Keratinocyte (primary cell): ENCODE measurements around the gene TPD52L3. TPM values are rescaled to one million over a fixed set of nuclear protein-coding genes. Genes with fewer than 3 reads are reported as not detected.

Source experiments
- DNase-seq: peaks from one replicate; pipeline ENCODE4 v3.0.0-alpha.2; 2011; ENCODE audit warnings: low read depth, missing footprints, low spot score
- FAIRE-seq: peaks from 2 replicates; lab custom pipeline; 2011; peaks lifted over from hg19 to GRCh38; lab: Jason Lieb, UNC
- H2AFZ ChIP-seq: 2 replicates; pipeline ENCODE4 v1.6.0; 2012; ENCODE audit warnings: low read length, control low read depth, inconsistent platforms; ENCODE audit not compliant: control insufficient read depth
- H3K27ac ChIP-seq: 2 replicates; pipeline ENCODE4 v1.5.1; 2011; ENCODE audit warnings: low read length; ENCODE audit not compliant: control insufficient read depth, insufficient read depth
- H3K27me3 ChIP-seq: 3 replicates; pipeline ENCODE4 v1.6.0; 2011; ENCODE audit warnings: low read length; ENCODE audit not compliant: control insufficient read depth, insufficient read depth; ENCODE audit errors: extremely low read depth
- H3K36me3 ChIP-seq, 2 experiments: 2 replicates in 1 of 2; 3 replicates in 1 of 2; pipeline ENCODE4 v1.5.1; 2011; ENCODE audit warnings: low read length in 2 of 2, mild to moderate bottlenecking in 1 of 2; ENCODE audit not compliant: control insufficient read depth in 2 of 2, insufficient read depth in 2 of 2; ENCODE audit errors: extremely low read depth in 1 of 2
- H3K4me1 ChIP-seq: 3 replicates; pipeline ENCODE4 v1.5.1; 2011; ENCODE audit warnings: low read length; ENCODE audit not compliant: control insufficient read depth, insufficient read depth; ENCODE audit errors: extremely low read depth
- H3K4me2 ChIP-seq: 3 replicates; pipeline ENCODE4 v1.6.0; 2011; ENCODE audit warnings: low read depth, low read length; ENCODE audit not compliant: control insufficient read depth, insufficient read depth; ENCODE audit errors: extremely low read depth
- H3K4me3 ChIP-seq, 3 experiments: fragments of 200-600 bp in 1 of 3; sonication (generic) in 1 of 3; 2 replicates in 2 of 3; 3 replicates in 1 of 3; pipeline ENCODE4 v1.5.1; 2011 to 2016; ENCODE audit warnings: low read length in 3 of 3, mild to moderate bottlenecking in 3 of 3, control low read depth in 2 of 3, inconsistent platforms in 1 of 3, low read depth in 1 of 3, mixed read lengths in 1 of 3, mixed run types in 1 of 3, moderate library complexity in 1 of 3; ENCODE audit not compliant: control insufficient read depth in 2 of 3, insufficient read depth in 2 of 3; ENCODE audit errors: extremely low read depth in 1 of 3
- H3K79me2 ChIP-seq: 2 replicates; pipeline ENCODE4 v1.6.0; 2012; ENCODE audit warnings: low read length; ENCODE audit not compliant: control insufficient read depth, insufficient read depth
- H3K9ac ChIP-seq: 3 replicates; pipeline ENCODE4 v1.6.0; 2011; ENCODE audit warnings: low read length; ENCODE audit not compliant: control insufficient read depth, insufficient read depth; ENCODE audit errors: extremely low read depth
- H3K9me1 ChIP-seq: 3 replicates; pipeline ENCODE4 v1.6.0; 2011; ENCODE audit warnings: low read length; ENCODE audit not compliant: control insufficient read depth, insufficient read depth; ENCODE audit errors: extremely low read depth
- H3K9me3 ChIP-seq: 2 replicates; pipeline ENCODE4 v1.5.1; 2012; ENCODE audit warnings: low read depth, low read length; ENCODE audit not compliant: control insufficient read depth
- H4K20me1 ChIP-seq: 3 replicates; pipeline ENCODE4 v1.6.0; 2011; ENCODE audit warnings: low read length; ENCODE audit not compliant: control insufficient read depth, insufficient read depth; ENCODE audit errors: extremely low read depth
- EZH2 ChIP-seq: IDR thresholded peaks from one replicate; pipeline ENCODE4 v1.6.1; 2012; ENCODE audit warnings: inconsistent platforms, mild to moderate bottlenecking, low read length, moderate library complexity
- dilution Hi-C: fragments of 300-500 bp; cut with MboI; formaldehyde crosslinking; loops from one replicate; pipeline ENCODE4 v1.7.0; 2020; ENCODE audit warnings: low sequenced_read_pairs; ENCODE audit not compliant: extremely low pct_ligation_motif_present
- polyA plus RNA-seq, 5 experiments: library from polyadenylated mRNA; depleted of rRNA in 3 of 5; stranded (reverse) in 3 of 5; stranded (forward) in 1 of 5; unstranded in 1 of 5; fragments of >200 nt; gene quantifications; 1 replicate in 1 of 5; 2 replicates in 3 of 5; 3 replicates in 1 of 5; pipeline versions ENCODE4 v1.2.1 to v1.2.3, GENCODE V29; 2011 to 2012; ENCODE audit warnings: missing spikeins in 2 of 5, low read depth in 1 of 5, low replicate concordance in 1 of 5
- TF ChIP-seq, protein P1 (sequence below), 3 experiments: IDR thresholded peaks in 1 of 3; conservative IDR thresholded peaks in 1 of 3; optimal IDR thresholded peaks in 1 of 3; 2 replicates in 2 of 3; 3 replicates in 1 of 3; pipeline versions ENCODE3 to v1.5.1; 2011; ENCODE audit warnings: low read length in 3 of 3, mild to moderate bottlenecking in 3 of 3, moderate library complexity in 2 of 3, control low read depth in 1 of 3, inconsistent platforms in 1 of 3; ENCODE audit not compliant: insufficient read depth in 2 of 3; ENCODE audit errors: extremely low read depth in 1 of 3

Gene TPD52L3
- polyA plus RNA-seq, 1 donor (not counting 4 experiments of a cell fraction or from before 2014, with no cell fraction given): not detected

DNA sequence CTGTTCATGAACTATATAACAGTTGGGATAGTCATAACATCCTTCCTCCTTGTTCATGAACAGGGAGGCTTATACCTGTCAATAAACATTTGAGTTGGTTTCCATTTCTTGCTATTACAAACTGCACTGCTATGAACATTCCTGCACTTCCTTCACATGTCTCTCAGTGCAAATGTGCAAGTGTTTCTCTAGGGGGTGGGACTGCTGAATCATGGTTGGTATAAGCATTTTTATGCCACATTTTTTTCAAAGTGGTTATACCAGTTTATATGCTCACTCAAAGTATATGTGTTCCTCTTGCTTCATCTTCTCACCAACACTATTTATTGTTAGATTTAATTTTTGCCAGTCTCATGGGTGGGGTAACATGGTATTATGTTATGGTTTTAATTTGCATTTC, 25.8 kb upstream of the TPD52L3 start:
- no peaks in the 10 kb centered on the region for H3K27me3 ChIP-seq
- peak overlapping the region; percentile 22 for H3K4me2 ChIP-seq
- DNase-seq (peak; percentile 17), FAIRE-seq (peak; percentile 84)
- dilution Hi-C loops: loop anchor here (25.0 kb wide), 1 partner anchor 90 kb away; the partner anchor contains the start of gene IL33
- H3K36me3 ChIP-seq: no peaks in the 10 kb centered on the region
- no peak overlapping the region for H3K9ac ChIP-seq
- H3K4me3 ChIP-seq: no peak overlapping the region
- H4K20me1 ChIP-seq: no peaks in the 10 kb centered on the region
- peaks cover 9% of the 10 kb centered on the region for H3K4me1 ChIP-seq
- H3K27ac ChIP-seq: no peak overlapping the region
- TF ChIP-seq, protein P1, sequence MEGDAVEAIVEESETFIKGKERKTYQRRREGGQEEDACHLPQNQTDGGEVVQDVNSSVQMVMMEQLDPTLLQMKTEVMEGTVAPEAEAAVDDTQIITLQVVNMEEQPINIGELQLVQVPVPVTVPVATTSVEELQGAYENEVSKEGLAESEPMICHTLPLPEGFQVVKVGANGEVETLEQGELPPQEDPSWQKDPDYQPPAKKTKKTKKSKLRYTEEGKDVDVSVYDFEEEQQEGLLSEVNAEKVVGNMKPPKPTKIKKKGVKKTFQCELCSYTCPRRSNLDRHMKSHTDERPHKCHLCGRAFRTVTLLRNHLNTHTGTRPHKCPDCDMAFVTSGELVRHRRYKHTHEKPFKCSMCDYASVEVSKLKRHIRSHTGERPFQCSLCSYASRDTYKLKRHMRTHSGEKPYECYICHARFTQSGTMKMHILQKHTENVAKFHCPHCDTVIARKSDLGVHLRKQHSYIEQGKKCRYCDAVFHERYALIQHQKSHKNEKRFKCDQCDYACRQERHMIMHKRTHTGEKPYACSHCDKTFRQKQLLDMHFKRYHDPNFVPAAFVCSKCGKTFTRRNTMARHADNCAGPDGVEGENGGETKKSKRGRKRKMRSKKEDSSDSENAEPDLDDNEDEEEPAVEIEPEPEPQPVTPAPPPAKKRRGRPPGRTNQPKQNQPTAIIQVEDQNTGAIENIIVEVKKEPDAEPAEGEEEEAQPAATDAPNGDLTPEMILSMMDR (optimal IDR thresholded peaks at IDR 0.05 in 1 of 3, IDR thresholded peaks at IDR 0.05 in 1 of 3, conservative IDR thresholded peaks at IDR 0.05 in 1 of 3; ENCODE audit: extremely low read depth in 1 of 3, insufficient read depth in 2 of 3, low read length in 3 of 3): no peak
- no peak for TF ChIP-seq EZH2
- H3K9me3 ChIP-seq: no peaks in the 10 kb centered on the region
- no peaks in the 10 kb centered on the region for H3K79me2 ChIP-seq
- no peak overlapping the region for H2AFZ ChIP-seq
- H3K9me1 ChIP-seq: no peaks in the 10 kb centered on the region

DNA sequence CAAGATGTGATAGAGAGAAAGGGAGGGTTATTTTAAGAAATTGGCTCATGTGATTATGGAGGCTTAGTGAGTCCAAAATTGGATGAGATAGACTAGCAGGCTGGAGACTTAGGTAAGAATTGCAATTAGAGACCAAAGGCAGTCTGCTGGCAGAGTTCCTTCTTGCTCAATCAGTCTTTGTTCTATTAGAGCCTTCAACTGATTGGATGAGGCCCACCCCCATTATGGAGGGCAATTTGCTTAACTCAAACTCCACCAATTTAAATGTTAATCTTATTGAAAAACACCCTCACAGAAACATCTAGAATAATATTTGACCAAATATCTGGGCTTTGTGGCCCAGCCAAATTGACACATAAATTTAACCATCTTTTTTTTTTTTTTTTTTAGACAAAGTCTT, 23.9 kb upstream of the TPD52L3 start:
- H3K27me3 ChIP-seq: no peaks in the 10 kb centered on the region
- H3K4me2 ChIP-seq: no peak overlapping the region
- H3K9ac ChIP-seq: no peak overlapping the region
- H3K9me1 ChIP-seq: no peaks in the 10 kb centered on the region
- dilution Hi-C loops: loop anchor here (25.0 kb wide), 1 partner anchor 92 kb away; the partner anchor contains the start of gene IL33
- FAIRE-seq (no peak), DNase-seq (no peak)
- TF ChIP-seq, protein P1 (optimal IDR thresholded peaks at IDR 0.05 in 1 of 3, IDR thresholded peaks at IDR 0.05 in 1 of 3, conservative IDR thresholded peaks at IDR 0.05 in 1 of 3; ENCODE audit: extremely low read depth in 1 of 3, insufficient read depth in 2 of 3, low read length in 3 of 3): no peak
- no peak for TF ChIP-seq EZH2
- no peaks in the 10 kb centered on the region for H4K20me1 ChIP-seq
- no peak overlapping the region for H3K4me3 ChIP-seq
- no peak overlapping the region for H3K27ac ChIP-seq
- no peaks in the 10 kb centered on the region for H3K79me2 ChIP-seq
- peaks cover 9% of the 10 kb centered on the region for H3K4me1 ChIP-seq
- H3K9me3 ChIP-seq: no peaks in the 10 kb centered on the region
- no peaks in the 10 kb centered on the region for H3K36me3 ChIP-seq
- H2AFZ ChIP-seq: no peak overlapping the region
